NCI-H2196 treated with DMSO at 0.1 percent for 48 hours (cell line): Measurements from ENCODE around the gene HSP90AA1.
"Not testable (repeated sequence)": the region's sequence is repeated elsewhere in the genome, so short reads cannot be mapped to it uniquely, and the experiment has no call there.

Source experiments
- DNase-seq: peaks from one replicate; lab custom pipeline; 2025; ENCODE audit not compliant: unreplicated experiment; lab: John Stamatoyannopoulos, UW

Gene HSP90AA1

DNA sequence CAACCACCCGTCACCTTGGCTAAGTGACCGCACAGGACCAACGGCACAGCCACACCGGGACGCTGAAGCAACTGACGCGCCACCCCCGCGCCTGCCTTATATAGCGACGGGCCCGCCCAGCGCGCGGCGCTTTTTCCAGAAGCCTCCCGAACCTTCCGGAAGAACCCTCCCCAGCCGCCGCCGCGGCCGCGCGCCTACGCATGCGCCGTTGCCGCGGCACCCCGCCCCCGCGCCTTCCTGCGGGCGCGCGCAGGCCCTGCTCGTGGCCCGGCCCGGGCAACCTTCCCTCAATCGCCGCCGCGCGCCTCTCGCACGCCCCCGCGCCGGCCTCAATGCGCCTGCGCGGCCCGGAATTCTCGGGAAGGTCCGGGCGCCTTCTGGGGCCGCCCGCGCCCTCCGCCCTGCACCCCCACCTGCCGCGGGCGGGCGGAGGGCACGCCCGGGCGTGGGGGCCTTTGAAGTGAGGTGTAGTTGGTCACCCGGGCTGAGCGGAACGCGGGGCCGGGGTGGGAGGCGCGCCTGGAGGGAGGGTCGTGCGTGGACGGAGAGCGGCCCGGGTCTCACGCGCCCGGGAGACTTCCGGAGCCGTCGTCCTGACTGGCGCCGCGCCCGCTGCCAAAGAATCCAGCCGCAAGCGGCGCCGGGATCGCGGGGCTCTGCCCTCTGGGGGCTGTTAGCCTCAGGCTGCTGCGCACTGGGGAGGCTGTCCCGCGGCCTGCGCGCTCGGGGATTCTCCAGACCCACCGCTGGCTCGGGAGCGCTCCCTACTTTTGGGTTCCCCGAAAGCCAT lies at the start of gene HSP90AA1:
TSS of gene HSP90AA1 (minus strand) at position 73 of the 790 bp plus-strand sequence. CDS start 666 bp downstream, outside the sequence.
- DNase-seq, result peak; percentile 68

GRCh38 chr14:102135456-102135855 lies 48.6 kb upstream of the HSP90AA1 start:
- not testable (repeated sequence) for DNase-seq

DNA sequence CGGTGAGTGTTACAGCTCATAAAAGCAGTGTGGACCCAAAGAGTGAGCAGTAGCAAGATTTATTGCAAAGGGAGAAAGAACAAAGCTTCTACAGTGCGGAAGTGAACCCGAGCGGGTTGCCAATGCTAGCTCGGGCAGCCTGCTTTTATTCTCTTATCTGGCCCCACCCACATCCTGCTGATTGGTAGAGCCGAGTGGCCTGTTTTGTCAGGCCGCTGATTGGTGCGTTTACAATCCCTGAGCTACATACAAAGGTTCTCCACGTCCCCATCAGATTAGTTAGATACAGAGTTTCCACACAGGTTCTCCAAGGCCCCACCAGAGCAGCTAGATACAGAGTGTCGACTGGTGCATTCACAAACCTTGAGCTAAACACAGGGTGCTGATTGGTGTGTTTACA lies 47.9 kb upstream of the HSP90AA1 start:
- not testable (repeated sequence) for DNase-seq

DNA sequence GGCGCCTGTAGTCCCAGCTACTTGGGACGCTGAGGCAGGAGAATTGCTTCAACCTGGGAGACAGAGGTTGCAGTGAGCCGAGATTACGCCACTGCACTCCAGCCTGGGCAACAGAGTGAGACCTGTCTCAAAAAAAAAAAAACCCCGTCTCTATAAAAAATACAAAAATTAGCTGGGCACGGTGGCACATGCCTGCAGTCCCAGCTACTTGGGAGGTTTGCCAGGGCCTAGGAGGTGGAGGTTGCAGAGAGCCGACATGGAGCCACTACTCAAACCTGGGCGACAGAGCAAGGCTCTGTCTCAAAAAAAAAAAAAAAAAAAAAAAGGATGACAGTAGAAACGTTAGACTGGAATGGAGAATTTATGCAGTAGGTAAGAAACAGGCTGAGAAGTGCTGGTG lies 47.2 kb upstream of the HSP90AA1 start:
- not testable (repeated sequence) for DNase-seq

DNA sequence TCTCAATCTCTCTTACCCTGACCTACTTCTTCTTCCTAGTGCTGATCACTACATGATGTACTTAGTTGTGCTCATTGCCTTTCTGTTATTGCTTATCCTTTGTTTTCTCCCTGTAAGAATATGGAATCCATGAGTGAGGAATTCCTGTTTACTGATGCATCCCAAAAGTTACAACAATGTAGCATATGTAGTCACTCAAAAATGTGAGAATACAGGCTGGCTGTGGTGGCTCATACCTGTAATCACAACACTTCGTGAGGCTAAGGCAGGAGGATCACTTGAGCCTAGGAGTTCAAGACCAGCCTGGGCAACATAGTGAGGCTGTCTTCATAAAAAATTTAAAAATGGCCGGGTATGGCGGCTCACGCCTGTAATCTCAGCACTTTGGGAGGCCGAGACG lies 44.9 kb upstream of the HSP90AA1 start:
- no peak for DNase-seq

DNA sequence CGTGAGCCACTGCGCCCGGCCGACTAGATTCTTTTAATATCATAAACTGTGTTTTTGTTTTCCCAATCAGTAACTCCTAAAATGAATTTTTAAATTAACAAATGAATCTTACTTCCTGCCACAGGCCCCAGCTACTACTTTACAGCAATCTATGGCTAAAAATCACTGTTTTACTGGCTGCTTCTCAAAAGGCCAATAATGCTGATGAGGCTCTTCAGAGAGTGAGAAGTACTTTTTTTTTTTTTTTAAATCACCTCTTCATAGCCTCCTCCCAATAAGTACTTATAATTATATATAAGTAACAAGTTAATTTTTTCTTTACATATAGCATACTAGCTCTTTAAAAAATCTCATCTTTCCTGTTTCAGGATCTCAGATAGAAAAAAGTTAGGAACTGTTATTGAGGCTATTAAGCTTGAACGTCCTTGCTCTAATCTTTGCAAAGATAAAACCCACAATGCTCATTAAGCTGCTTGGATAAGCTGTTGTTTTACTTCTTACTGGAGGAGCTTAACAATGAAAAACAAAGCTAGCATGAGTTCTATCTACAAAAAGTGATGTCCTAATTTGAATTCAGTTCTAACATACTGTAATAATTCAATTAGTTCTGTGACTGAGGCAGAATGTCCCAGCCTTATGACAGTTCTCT lies 40.1 kb upstream of the HSP90AA1 start:
- DNase-seq, result no peak

DNA sequence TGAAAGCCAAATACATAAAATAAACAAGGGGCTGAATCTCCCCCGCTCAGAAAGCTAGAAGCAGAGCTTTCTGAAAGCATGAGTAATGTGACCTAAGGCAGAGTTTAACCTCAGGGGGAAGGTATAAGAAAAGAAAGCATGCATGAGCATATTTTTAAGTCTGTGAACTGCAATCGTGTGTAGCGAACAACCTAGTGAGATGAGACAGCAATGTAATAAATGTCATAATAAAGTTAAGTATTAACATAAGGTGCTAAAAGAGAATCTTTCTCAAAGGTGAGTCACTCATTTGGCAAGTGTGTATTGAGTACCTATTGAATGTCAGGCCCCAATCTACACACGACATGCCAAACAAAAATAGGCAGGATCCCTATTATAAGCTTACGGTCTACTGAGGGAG lies 38.7 kb upstream of the HSP90AA1 start:
- no peak for DNase-seq

- DNase-seq, result no peak
Observed at GRCh38 chr14:102124419-102124818, 37.6 kb upstream of the HSP90AA1 start.

DNA sequence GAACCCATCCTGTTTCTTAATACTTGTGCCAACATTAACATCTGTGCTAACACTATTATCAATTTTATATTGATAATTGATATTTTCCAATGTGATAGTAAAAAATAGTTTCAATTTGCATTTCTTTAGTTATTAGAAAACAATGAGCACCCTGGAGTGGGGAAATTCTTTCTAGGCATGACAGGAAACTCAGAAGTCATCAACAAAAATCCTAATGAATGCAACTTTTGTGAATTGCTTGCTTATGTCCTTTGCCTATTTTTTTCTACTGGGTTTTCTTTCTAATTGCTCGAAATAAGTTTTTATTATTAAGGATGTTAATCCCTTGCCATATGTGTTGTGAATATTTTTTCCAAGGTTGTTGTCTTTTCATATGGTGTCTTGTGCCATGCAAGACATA lies 34.7 kb upstream of the HSP90AA1 start:
- no peak for DNase-seq

DNA sequence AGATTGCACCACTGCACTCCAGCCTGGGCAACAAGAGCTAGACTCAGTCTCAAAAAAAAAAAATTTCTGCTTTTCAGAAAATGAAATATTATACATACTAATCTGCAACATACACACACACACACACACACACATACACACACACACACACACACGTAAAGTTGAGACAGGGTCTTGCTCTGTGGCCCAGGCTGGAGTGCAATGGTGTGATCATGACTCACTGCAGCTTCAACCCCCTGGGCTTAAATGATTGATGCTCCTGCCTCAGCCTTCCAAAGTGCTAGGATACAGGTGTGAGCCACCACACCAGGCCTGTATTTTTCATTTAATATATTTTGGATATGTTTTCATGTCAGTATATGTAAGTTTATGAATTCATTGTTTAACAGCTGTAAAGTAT lies 34.0 kb upstream of the HSP90AA1 start:
- no peak for DNase-seq

DNA sequence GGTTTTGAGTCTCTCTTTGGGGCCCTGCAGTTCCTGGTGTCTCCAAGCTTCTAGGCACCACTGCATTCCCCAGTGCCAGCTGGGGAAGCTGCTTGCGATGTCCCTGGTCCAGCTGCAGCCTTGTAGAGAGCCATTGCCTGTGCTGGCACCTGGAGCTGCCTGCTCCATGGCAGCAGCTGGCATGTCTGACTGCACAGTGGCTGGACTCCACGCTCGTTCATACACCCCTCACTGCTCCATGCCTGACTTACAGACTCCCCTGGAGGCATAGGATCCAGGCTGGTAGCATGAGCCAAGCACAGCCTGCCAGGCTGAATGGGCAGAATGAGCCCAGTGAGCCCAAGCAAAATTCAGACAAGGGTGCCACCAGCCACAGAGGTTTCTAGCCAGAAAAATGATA lies 31.0 kb upstream of the HSP90AA1 start:
- DNase-seq, result no peak

GRCh38 chr14:102116361-102117180 lies 29.7 kb upstream of the HSP90AA1 start:
- DNase-seq, result no peak

GRCh38 chr14:102111101-102111500 lies 24.3 kb upstream of the HSP90AA1 start:
- no peak for DNase-seq

GRCh38 chr14:102109332-102109731 lies 22.5 kb upstream of the HSP90AA1 start:
- not testable (repeated sequence) for DNase-seq

GRCh38 chr14:102105369-102105768 lies 18.5 kb upstream of the HSP90AA1 start:
- DNase-seq, result no peak

DNA sequence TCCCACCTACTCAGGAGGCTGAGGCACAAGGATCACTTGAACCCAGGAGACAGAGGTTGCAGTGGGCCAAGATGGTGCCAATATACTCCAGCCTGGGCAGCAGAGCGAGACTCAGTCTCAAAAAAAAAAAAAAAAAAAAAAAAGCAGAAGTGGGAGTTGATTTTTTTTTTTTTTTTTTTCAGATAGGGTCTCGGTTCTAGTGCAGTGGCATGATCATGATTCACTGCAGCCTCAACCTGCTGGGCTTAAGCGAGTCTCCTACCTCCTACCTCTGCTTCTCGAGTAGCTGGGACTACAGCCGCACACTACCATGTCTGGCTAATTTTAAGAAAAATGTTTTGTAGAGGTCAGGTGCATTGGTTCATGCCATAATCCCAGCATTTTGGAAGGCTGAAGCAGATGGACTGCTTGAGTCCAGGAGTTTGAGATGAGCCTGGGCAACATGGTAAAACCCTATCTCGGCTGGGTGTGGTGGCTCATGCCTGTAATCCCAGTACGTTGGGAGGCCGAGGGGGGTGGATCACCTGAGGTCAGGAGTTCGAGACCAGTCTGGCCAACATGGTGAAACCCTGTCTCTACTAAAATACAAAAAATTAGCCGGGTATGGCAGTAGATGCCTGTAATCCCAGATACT lies 16.3 kb upstream of the HSP90AA1 start:
- no peak for DNase-seq

GRCh38 chr14:102097441-102098135 lies 10.7 kb upstream of the HSP90AA1 start:
- no peak for DNase-seq

- DNase-seq, result peak; percentile 30
Observed at GRCh38 chr14:102096569-102097188, 9.8 kb upstream of the HSP90AA1 start.

GRCh38 chr14:102095871-102096568 lies 9.2 kb upstream of the HSP90AA1 start:
- DNase-seq, result no peak
